B cell (primary cell): ENCODE measurements around the gene PACSIN2. TPM values are rescaled to one million over a fixed set of nuclear protein-coding genes. Genes with fewer than 3 reads are reported as not detected.

ENCODE experiments used
- ATAC-seq: fragments of 200-7000 bp; cut with Tn5 transposase; one replicate; pipeline ENCODE4 v1.10.0; 2021; ENCODE audit warnings: low read depth, mild to moderate bottlenecking, moderate number of reproducible peaks, moderate library complexity
- CTCF ChIA-PET: fragments of 350-600 bp; sonication (Branson Sonifier 250); formaldehyde crosslinking; loops from one replicate; lab custom pipeline; 2021; ENCODE audit warnings: antibody characterized with exemption, inconsistent platforms; lab: Charles Lee
- POLR2A ChIA-PET: fragments of 350-600 bp; sonication (Branson Sonifier 250); formaldehyde crosslinking; loops from one replicate; lab custom pipeline; 2021; ENCODE audit warnings: antibody characterized with exemption; lab: Charles Lee
- DNase-seq: peaks from one replicate; pipeline ENCODE4 v3.0.0; 2013
- H2AFZ ChIP-seq: 2 replicates; pipeline ENCODE4 v1.6.1; 2012; ENCODE audit warnings: mild to moderate bottlenecking, low read depth, low read length; ENCODE audit not compliant: insufficient read depth, poor library complexity, severe bottlenecking
- H3K27ac ChIP-seq, 2 donors: 1 replicate in 1 of 2; 2 replicates in 1 of 2; pipeline ENCODE4 v1.5.1; 2012 to 2013; ENCODE audit warnings: low read length in 2 of 2, mild to moderate bottlenecking in 2 of 2, moderate library complexity in 1 of 2
- H3K27me3 ChIP-seq, 4 experiments: fragments of 200-600 bp in 1 of 4; sonication (generic) in 1 of 4; replicated peaks in 1 of 4; 1 replicate in 2 of 4; 2 replicates in 2 of 4; pipeline versions ENCODE4 v1.6.1 to v1.7.0; 2013 to 2016; ENCODE audit warnings: low read length in 3 of 4, mild to moderate bottlenecking in 2 of 4, mixed read lengths in 1 of 4, moderate library complexity in 1 of 4; ENCODE audit not compliant: insufficient read depth in 4 of 4, control insufficient read depth in 3 of 4; ENCODE audit errors: control extremely low read depth in 1 of 4
- H3K36me3 ChIP-seq, 2 experiments: replicated peaks in 1 of 2; 1 replicate in 1 of 2; 2 replicates in 1 of 2; pipeline versions ENCODE4 v1.6.1 to v1.7.1; 2013; ENCODE audit warnings: low read length in 1 of 2; ENCODE audit not compliant: insufficient read depth in 2 of 2, control insufficient read depth in 1 of 2; ENCODE audit errors: control extremely low read depth in 1 of 2, extremely low read depth in 1 of 2
- H3K4me1 ChIP-seq, 2 donors: fragments of 200-600 bp in 1 of 2; sonication (generic) in 1 of 2; 1 replicate in 1 of 2; 2 replicates in 1 of 2; pipeline versions ENCODE4 v1.5.1 to v1.6.1; 2013 to 2017; ENCODE audit warnings: low read length in 2 of 2; ENCODE audit not compliant: control insufficient read depth in 2 of 2, insufficient read depth in 2 of 2
- H3K4me2 ChIP-seq: replicated peaks from 2 replicates; pipeline ENCODE3; 2012; ENCODE audit warnings: mild to moderate bottlenecking, low read depth, low read length; ENCODE audit not compliant: poor library complexity, severe bottlenecking
- H3K4me3 ChIP-seq, 5 experiments: fragments of 200-600 bp in 1 of 5; sonication (generic) in 1 of 5; 1 replicate in 3 of 5; 2 replicates in 2 of 5; pipeline versions ENCODE4 v1.5.1 to v1.7.0; 2011 to 2016; ENCODE audit warnings: low read length in 4 of 5, mild to moderate bottlenecking in 4 of 5, low read depth in 2 of 5, control low read depth in 1 of 5, moderate library complexity in 1 of 5; ENCODE audit not compliant: insufficient read depth in 1 of 5; ENCODE audit errors: control extremely low read depth in 1 of 5, extremely low read depth in 1 of 5
- H3K79me2 ChIP-seq: fragments of 200-600 bp; sonication (generic); one replicate; pipeline ENCODE4 v1.6.0; 2016; ENCODE audit warnings: low read length; ENCODE audit not compliant: control insufficient read depth, insufficient read depth
- H3K9ac ChIP-seq: fragments of 200-600 bp; sonication (generic); 2 replicates; pipeline ENCODE4 v1.6.1; 2017; ENCODE audit warnings: mild to moderate bottlenecking, low read length, moderate library complexity
- H3K9me3 ChIP-seq, 3 donors: one replicate each; pipeline versions ENCODE4 v1.6.1 to v1.7.1; 2013; ENCODE audit warnings: low read length in 2 of 3; ENCODE audit not compliant: control insufficient read depth in 2 of 3, insufficient read depth in 1 of 3; ENCODE audit errors: control extremely low read depth in 1 of 3
- H4K20me1 ChIP-seq: 2 replicates; pipeline ENCODE4 v1.6.0; 2012; ENCODE audit warnings: mild to moderate bottlenecking, low read length; ENCODE audit not compliant: insufficient read depth, control insufficient read depth, poor library complexity, severe bottlenecking
- H3K27ac Mint-ChIP-seq: one replicate; pipeline ENCODE4 v1.8.0; 2021; ENCODE audit warnings: mixed read lengths
- H3K27me3 Mint-ChIP-seq: one replicate; pipeline ENCODE4 v1.8.0; 2021; ENCODE audit warnings: mixed read lengths
- H3K4me1 Mint-ChIP-seq: one replicate; pipeline ENCODE4 v1.8.0; 2021; ENCODE audit warnings: mixed read lengths
- H3K4me3 Mint-ChIP-seq: one replicate; pipeline ENCODE4 v1.8.0; 2021; ENCODE audit warnings: mixed read lengths
- H3K9me3 Mint-ChIP-seq: one replicate; pipeline ENCODE4 v1.8.0; 2022; ENCODE audit warnings: mixed read lengths; ENCODE audit not compliant: insufficient read depth
- EZH2 ChIP-seq: IDR thresholded peaks from 2 replicates; pipeline ENCODE4 v1.6.1; 2012; ENCODE audit warnings: borderline replicate concordance, low read depth, mild to moderate bottlenecking, moderate library complexity, low read length; ENCODE audit not compliant: insufficient read depth, poor library complexity, severe bottlenecking
- WGBS: methylation state at CpG from one replicate; pipeline ENCODE4 v1.1.5; 2013; ENCODE audit warnings: missing lambda C conversion rate; ENCODE audit not compliant: insufficient coverage; 5-methylcytosine and 5-hydroxymethylcytosine counted together
- intact Hi-C: fragments of 100-400 bp; cut with micrococcal nuclease; formaldehyde crosslinking; loops from one replicate; pipeline ENCODE4 v1.10.0; 2022
- polyA plus RNA-seq: library from polyadenylated mRNA; depleted of rRNA; stranded (reverse); fragments of >200 nt; gene quantifications from 2 replicates; pipeline ENCODE4 v1.2.3, GENCODE V29; 2012
- total RNA-seq, 2 donors: library from RNA; stranded (reverse); fragments of 120-200 nt in 1 of 2; gene quantifications; 1 replicate in 1 of 2; 2 replicates in 1 of 2; pipeline versions ENCODE4 v1.2.3 to v1.2.4, GENCODE V29; 2013 to 2022
- TF ChIP-seq, protein P1 (sequence below): fragments of 200-600 bp; IDR thresholded peaks from one replicate; pipeline ENCODE4 v1.8.0; 2022; ENCODE audit warnings: antibody characterized with exemption, mild to moderate bottlenecking

The PACSIN2 gene
- total and polyA plus RNA-seq, 2 donors (not counting 1 experiment from before 2014, with no cell fraction given): 26.9 to 59.3 TPM

DNA sequence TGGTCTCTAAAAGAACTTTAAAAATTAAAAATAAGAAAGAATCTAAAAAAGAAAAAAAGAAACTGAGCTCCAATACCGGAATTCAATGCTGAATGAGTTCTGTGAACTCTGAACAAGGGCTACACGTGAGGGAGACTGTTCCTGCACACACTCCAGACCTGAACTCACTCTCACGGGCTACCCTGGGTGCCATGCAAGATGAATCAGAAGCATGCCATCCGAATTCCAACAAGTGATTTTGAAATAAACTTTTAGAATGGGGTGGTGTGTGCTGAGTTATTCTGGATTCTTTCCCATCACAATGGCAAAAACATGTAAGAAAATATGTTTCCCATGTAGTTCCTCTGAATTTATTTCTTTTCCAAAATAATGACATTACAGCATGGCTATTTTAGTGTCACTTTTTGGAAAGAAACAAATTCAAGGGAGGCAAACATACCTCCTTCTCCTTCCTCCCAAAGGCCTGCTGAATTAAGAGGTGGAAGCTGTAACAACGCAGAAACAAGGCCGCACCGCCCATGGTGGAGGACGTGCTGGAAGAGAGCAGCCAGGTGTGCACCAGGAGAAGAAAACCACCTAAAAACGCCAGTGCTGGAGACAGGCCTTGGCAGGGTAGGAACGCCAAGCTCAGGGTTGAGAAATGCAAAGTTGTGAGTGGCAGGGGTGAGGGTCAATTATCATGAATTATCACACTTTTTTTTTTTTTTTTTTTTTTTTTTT, 94.7 kb downstream of the PACSIN2 start:
- peaks cover 31 to 60% of the 10 kb centered on the region in 2 donors for H3K4me1 ChIP-seq
- CTCF ChIA-PET: interaction anchor here (0.5 to 1.4 kb wide), 4 partner anchors 11 to 45 kb away, joined by 3 to 4 read pairs (median 3); no protein-coding TSS in a partner anchor
- peaks cover 33% of the 10 kb centered on the region for H4K20me1 ChIP-seq
- no peak overlapping the region for H3K4me3 ChIP-seq
- Mint-ChIP-seq H3K4me1 (peaks cover 51% of the 10 kb centered on the region), H3K27me3 (no peaks in the 10 kb centered on the region), H3K27ac (peak overlapping the region; percentile 73), H3K4me3 (no peak overlapping the region), H3K9me3 (no peaks in the 10 kb centered on the region)
- no peak for ATAC-seq
- WGBS: 82% methylated on average over 7 of the region's 10 CpGs
- DNase-seq: no peak
- no peak for TF ChIP-seq EZH2
- TF ChIP-seq, protein P1, sequence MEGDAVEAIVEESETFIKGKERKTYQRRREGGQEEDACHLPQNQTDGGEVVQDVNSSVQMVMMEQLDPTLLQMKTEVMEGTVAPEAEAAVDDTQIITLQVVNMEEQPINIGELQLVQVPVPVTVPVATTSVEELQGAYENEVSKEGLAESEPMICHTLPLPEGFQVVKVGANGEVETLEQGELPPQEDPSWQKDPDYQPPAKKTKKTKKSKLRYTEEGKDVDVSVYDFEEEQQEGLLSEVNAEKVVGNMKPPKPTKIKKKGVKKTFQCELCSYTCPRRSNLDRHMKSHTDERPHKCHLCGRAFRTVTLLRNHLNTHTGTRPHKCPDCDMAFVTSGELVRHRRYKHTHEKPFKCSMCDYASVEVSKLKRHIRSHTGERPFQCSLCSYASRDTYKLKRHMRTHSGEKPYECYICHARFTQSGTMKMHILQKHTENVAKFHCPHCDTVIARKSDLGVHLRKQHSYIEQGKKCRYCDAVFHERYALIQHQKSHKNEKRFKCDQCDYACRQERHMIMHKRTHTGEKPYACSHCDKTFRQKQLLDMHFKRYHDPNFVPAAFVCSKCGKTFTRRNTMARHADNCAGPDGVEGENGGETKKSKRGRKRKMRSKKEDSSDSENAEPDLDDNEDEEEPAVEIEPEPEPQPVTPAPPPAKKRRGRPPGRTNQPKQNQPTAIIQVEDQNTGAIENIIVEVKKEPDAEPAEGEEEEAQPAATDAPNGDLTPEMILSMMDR: no peak
- H3K9ac ChIP-seq: no peak overlapping the region
- H3K27ac ChIP-seq: peak overlapping the region in 1 of 2 donors; percentile 18
- H3K36me3 ChIP-seq: no peaks in the 10 kb centered on the region
- intact Hi-C loops: no loop called here
- no peaks in the 10 kb centered on the region for H3K9me3 ChIP-seq
- POLR2A ChIA-PET: interaction anchor here (0.6 to 1.5 kb wide), 2 partner anchors 11 to 57 kb away, joined by 4 to 5 read pairs; no protein-coding TSS in a partner anchor
- no peak overlapping the region for H3K4me2 ChIP-seq
- H3K79me2 ChIP-seq: peaks cover 96% of the 10 kb centered on the region
- no peak overlapping the region for H2AFZ ChIP-seq
- H3K27me3 ChIP-seq: no peaks in the 10 kb centered on the region

DNA sequence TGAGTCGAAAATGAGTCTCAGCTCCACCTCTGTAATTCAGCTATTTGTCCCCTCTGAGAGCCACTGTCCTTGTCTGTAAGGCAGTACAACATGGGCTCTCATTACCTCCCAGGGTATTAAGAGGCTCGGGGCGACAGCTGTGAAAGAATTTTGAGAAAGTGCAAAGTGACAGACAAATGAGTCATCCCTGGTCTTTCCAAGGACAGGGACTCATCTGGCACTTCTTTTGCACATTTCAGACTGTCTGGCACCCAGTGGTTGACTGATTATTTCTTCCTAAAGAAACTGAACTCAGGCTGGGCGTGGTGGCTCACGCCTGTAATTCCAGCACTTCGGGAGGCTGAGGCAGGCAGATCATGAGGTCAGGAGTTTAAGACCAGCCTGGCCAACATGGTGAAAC, 95.8 kb downstream of the PACSIN2 start:
- H3K9me3 Mint-ChIP-seq: no peaks in the 10 kb centered on the region
- Histone ChIP-seq H3K27me3 (no peaks in the 10 kb centered on the region), H3K4me2 (no peak overlapping the region), H3K9ac (no peak overlapping the region), H3K4me3 (no peak overlapping the region), H3K79me2 (peaks cover 96% of the 10 kb centered on the region), H3K9me3 (no peaks in the 10 kb centered on the region), H4K20me1 (peaks cover 35% of the 10 kb centered on the region), H2AFZ (no peak overlapping the region), H3K27ac (peak overlapping the region in 1 of 2 donors; percentile 26), H3K4me1 (peaks cover 29 to 56% of the 10 kb centered on the region in 2 donors), H3K36me3 (no peaks in the 10 kb centered on the region)
- ChIA-PET CTCF (interaction anchor here (0.9 to 1.4 kb wide), 3 partner anchors 12 to 42 kb away, joined by 3 read pairs; no protein-coding TSS in a partner anchor), POLR2A (interaction anchor here (0.6 kb wide), 1 partner anchor 1255 kb away, joined by 5 read pairs; no protein-coding TSS in a partner anchor)
- intact Hi-C loops: loop anchor here (10.0 kb wide), 1 partner anchor 46 kb away; no protein-coding TSS in a partner anchor
- H3K27ac Mint-ChIP-seq: peak overlapping the region; percentile 15
- DNase-seq: no peak
- 95% methylated on average over 6 of the region's 6 CpGs for WGBS
- peaks cover 49% of the 10 kb centered on the region for H3K4me1 Mint-ChIP-seq
- ATAC-seq: no peak
- TF ChIP-seq, protein P1: no peak
- no peak for TF ChIP-seq EZH2
- no peak overlapping the region for H3K4me3 Mint-ChIP-seq
- no peaks in the 10 kb centered on the region for H3K27me3 Mint-ChIP-seq
